Glutamatergic neuron (in vitro differentiated cells): ENCODE results near the gene RTP3. TPM values are rescaled to one million over a fixed set of nuclear protein-coding genes. Genes with fewer than 3 reads are reported as not detected.
"Not testable (repeated sequence)": the region's sequence is repeated elsewhere in the genome, so short reads cannot be mapped to it uniquely, and the experiment has no call there.

Source experiments
- DNase-seq: peaks from one replicate; pipeline ENCODE4 v3.0.0; 2022
- H3K27ac Mint-ChIP-seq: one replicate; pipeline ENCODE4 v1.8.0; 2020; ENCODE audit warnings: mild to moderate bottlenecking, mixed read lengths, inconsistent platforms; ENCODE audit not compliant: unreplicated experiment
- H3K27me3 Mint-ChIP-seq: one replicate; pipeline ENCODE4 v1.8.0; 2020; ENCODE audit warnings: mild to moderate bottlenecking, moderate library complexity, mixed read lengths, inconsistent platforms; ENCODE audit not compliant: unreplicated experiment
- H3K36me3 Mint-ChIP-seq: one replicate; pipeline ENCODE4 v1.8.0; 2020; ENCODE audit warnings: mild to moderate bottlenecking, mixed read lengths, inconsistent platforms; ENCODE audit not compliant: unreplicated experiment
- H3K4me1 Mint-ChIP-seq: one replicate; pipeline ENCODE4 v1.8.0; 2020; ENCODE audit warnings: mild to moderate bottlenecking, low read depth, mixed read lengths, inconsistent platforms; ENCODE audit not compliant: unreplicated experiment
- H3K4me3 Mint-ChIP-seq: one replicate; pipeline ENCODE4 v1.8.0; 2020; ENCODE audit warnings: mild to moderate bottlenecking, mixed read lengths, inconsistent platforms; ENCODE audit not compliant: unreplicated experiment
- H3K9me3 Mint-ChIP-seq: one replicate; pipeline ENCODE4 v1.8.0; 2020; ENCODE audit warnings: mild to moderate bottlenecking, moderate library complexity, mixed read lengths, inconsistent platforms; ENCODE audit not compliant: unreplicated experiment
- CTCF ChIP-seq: fragments of 200-600 bp; sonication (generic); IDR thresholded peaks from one replicate; pipeline ENCODE4 v1.5.0; 2021; ENCODE audit not compliant: partially characterized antibody, unreplicated experiment
- total RNA-seq: library from RNA; stranded (reverse); fragmentation: NEBNext Ultra II Directional; extraction: Animal tissue kit (Norgen Biotek cat#: 25700); gene quantifications from one replicate; pipeline ENCODE4 v1.2.1, GENCODE V29; 2021; ENCODE audit not compliant: unreplicated experiment

RTP3 gene
- total RNA-seq, 1 donor from 2014 or later, result not detected

- Mint-ChIP-seq H3K4me3 (no peak overlapping the region), H3K9me3 (peaks cover 7% of the 10 kb centered on the region), H3K4me1 (no peaks in the 10 kb centered on the region), H3K36me3 (peaks cover 6% of the 10 kb centered on the region), H3K27ac (no peak overlapping the region), H3K27me3 (peaks cover 7% of the 10 kb centered on the region)
- DNase-seq, result no peak
- no peak for TF ChIP-seq CTCF
These were observed 7.9 kb upstream of the RTP3 start for GRCh38 chr3:46489875-46490274.

GRCh38 chr3:46490338-46491084 is 7.3 kb upstream of the RTP3 start:
- H3K27me3 Mint-ChIP-seq, result peaks cover 7% of the 10 kb centered on the region
- H3K27ac Mint-ChIP-seq, result no peak overlapping the region
- no peak for DNase-seq
- no peaks in the 10 kb centered on the region for H3K4me1 Mint-ChIP-seq
- H3K9me3 Mint-ChIP-seq, result peaks cover 7% of the 10 kb centered on the region
- peaks cover 6% of the 10 kb centered on the region for H3K36me3 Mint-ChIP-seq
- no peak for TF ChIP-seq CTCF
- H3K4me3 Mint-ChIP-seq, result no peak overlapping the region

GRCh38 chr3:46491089-46492070 is 6.4 kb upstream of the RTP3 start:
- Mint-ChIP-seq H3K9me3 (peaks cover 7% of the 10 kb centered on the region), H3K4me1 (peaks cover 1% of the 10 kb centered on the region), H3K27me3 (peaks cover 7% of the 10 kb centered on the region), H3K36me3 (peaks cover 6% of the 10 kb centered on the region), H3K27ac (no peak overlapping the region), H3K4me3 (no peak overlapping the region)
- DNase-seq, result no peak
- no peak for TF ChIP-seq CTCF

GRCh38 chr3:46492890-46493547 is 4.8 kb upstream of the RTP3 start:
- Mint-ChIP-seq H3K27me3 (peaks cover 7% of the 10 kb centered on the region), H3K36me3 (peaks cover under 1% of the 10 kb centered on the region), H3K27ac (no peak overlapping the region), H3K9me3 (peaks cover 7% of the 10 kb centered on the region), H3K4me3 (no peak overlapping the region), H3K4me1 (peaks cover 1% of the 10 kb centered on the region)
- TF ChIP-seq CTCF, result no peak
- no peak for DNase-seq

- not testable (repeated sequence) for H3K9me3 Mint-ChIP-seq, H3K36me3 Mint-ChIP-seq, H3K27me3 Mint-ChIP-seq, H3K4me1 Mint-ChIP-seq, DNase-seq, H3K4me3 Mint-ChIP-seq, H3K27ac Mint-ChIP-seq
These were observed 3.3 kb upstream of the RTP3 start for GRCh38 chr3:46494491-46494890.
